Measurements from ENCODE around the gene PRSS53.

Gene PRSS53

GRCh38 chr16:31093132-31093703, 4.5 kb upstream of the PRSS53 start:
- DNase-seq (ENCODE audit: insufficient read length, low spot score) (no peak), FAIRE-seq (no peak)
- TF ChIP-seq POLR2A (IDR thresholded peaks at IDR 0.05; ENCODE audit: low read depth, low read length), result no peak

- DNase-seq (ENCODE audit: insufficient read length, low spot score) (no peak), FAIRE-seq (no peak)
- no peak for TF ChIP-seq POLR2A (IDR thresholded peaks at IDR 0.05; ENCODE audit: low read depth, low read length)
These were observed 3.6 kb upstream of the PRSS53 start for GRCh38 chr16:31092330-31092729.

DNA sequence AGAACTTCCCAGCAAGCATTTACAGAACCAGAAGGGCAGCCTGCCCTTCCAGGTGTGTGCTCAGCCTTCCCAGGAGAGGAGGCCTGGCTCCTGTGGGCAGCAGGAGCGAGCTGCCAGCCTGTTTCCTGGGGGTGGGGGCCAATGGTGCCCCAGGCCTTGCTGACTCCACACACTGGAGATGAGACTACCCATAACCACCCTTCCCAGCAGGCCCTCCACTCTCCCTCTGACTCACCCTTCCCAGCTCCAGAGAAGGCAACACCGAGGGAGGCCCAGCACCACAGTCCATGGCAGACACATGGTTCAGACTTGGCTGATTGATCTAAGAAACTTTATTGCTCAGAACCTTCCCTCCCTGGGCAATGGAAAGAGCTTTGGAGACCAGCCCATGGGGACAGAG, 1.8 kb upstream of the PRSS53 start:
- FAIRE-seq (no peak), DNase-seq (ENCODE audit: insufficient read length, low spot score) (no peak)
- TF ChIP-seq POLR2A (IDR thresholded peaks at IDR 0.05; ENCODE audit: low read depth, low read length), result no peak

GRCh38 chr16:31089199-31089598, 456 bp upstream of the PRSS53 start:
- FAIRE-seq (no peak), DNase-seq (ENCODE audit: insufficient read length, low spot score) (no peak)
- TF ChIP-seq POLR2A (IDR thresholded peaks at IDR 0.05; ENCODE audit: low read depth, low read length), result no peak

DNA sequence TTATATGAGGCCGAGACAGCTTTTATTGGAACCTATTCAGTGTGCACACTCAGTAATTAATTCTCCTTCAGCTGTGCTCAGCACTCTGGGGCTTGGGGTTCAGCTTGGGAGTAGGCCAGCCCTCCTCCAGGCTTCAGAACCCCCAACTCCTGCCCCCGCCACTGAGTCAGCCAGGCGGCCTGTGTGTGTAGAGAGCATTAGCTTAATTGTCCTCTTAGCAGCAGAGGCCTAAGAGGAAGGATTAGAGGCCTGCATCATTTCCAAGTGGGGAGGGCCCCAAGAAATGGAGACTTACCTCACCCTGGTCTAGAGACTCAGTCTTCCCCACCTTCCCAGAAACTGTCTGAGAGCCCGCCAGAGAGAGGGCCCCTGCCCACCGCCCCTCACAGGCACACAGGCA, 772 bp downstream of the PRSS53 start:
- DNase-seq (ENCODE audit: insufficient read length, low spot score) (no peak), FAIRE-seq (no peak)
- no peak for TF ChIP-seq POLR2A (IDR thresholded peaks at IDR 0.05; ENCODE audit: low read depth, low read length)

DNA sequence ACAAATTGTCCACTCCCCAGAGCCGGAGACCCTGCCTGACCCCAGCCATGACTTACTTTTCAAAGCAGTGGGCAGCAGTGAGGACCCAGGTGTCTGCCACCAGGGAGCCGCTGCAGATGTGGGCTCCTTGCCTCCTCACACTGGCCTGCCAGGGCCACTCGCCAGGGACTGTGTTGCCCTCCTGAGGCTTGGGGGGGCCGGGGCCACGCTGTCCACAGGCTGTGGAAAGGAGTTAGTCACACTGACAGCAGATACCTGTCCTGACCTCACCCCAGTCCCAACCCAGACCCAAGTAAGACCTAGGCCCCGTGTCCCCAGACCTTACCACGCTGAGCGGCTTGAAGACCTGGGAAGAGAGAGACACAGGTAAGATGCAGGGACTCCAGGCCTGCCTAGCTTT, 1.3 kb downstream of the PRSS53 start:
- TF ChIP-seq POLR2A (IDR thresholded peaks at IDR 0.05; ENCODE audit: low read depth, low read length), result no peak
- no peak for DNase-seq (ENCODE audit: insufficient read length, low spot score)
- no peak for FAIRE-seq

DNA sequence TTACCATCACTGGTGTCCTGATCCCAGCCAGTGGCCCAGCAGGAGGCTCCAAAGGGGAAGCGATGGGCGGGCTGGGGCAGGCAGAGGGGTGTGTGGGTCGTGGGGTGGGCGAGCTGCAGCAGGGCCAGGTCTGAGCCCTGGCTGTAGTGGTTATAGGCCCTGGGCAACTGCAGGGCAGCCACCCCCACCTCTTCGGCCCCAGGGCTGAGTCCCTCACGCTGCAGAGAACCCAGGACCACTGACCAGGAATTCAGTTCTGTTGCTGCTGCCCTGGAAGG, 2.2 kb downstream of the PRSS53 start:
- FAIRE-seq, result no peak
- no peak for TF ChIP-seq POLR2A (IDR thresholded peaks at IDR 0.05; ENCODE audit: low read depth, low read length)

DNA sequence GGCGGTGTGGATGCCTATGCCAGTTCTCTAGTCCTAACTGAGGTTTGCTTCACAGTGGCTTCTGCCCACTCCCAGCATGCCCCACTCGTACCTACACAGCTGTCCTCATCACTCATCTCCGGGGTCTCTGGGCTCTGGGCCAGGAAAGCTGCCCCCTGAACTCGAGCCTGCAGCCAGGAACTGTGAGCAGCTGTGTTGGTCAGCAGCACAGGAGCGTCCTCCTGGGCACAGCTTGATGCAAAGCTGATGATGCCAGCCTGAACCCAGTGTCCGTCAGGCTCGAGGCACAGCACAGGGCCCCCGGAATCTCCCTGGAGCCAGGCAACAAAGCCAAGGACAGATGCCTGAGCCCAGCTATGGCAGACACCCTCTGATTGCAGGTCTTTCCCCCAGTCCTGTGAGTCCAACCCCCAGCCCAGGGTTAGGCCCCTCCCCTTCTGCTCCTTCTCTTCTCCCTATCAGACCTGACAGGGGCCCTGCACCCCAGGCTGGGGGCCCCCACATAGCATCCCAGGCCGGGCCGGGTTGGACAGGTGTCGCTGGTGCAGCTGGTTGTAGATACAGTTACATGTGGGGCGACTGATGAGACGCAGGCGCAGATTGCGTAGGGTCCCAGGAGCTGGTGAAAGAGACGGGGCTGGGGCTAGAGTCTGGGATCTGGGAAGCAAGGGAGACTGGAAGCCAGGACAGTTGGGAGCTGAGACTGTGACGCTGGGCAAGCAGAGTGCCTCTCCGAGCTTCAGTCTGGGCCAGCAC, 2.7 kb downstream of the PRSS53 start:
- no peak for DNase-seq (ENCODE audit: insufficient read length, low spot score)
- TF ChIP-seq POLR2A (IDR thresholded peaks at IDR 0.05; ENCODE audit: low read depth, low read length), result no peak
- no peak for FAIRE-seq

More for the DNA sequence above, 2.2 kb downstream of the PRSS53 start:
- DNase-seq (ENCODE audit: insufficient read length, low spot score), result no peak

GRCh38 chr16:31085411-31085810, 3.3 kb downstream of the PRSS53 start:
- no peak for TF ChIP-seq POLR2A (IDR thresholded peaks at IDR 0.05; ENCODE audit: low read depth, low read length)
- FAIRE-seq, result no peak
- no peak for DNase-seq (ENCODE audit: insufficient read length, low spot score)

- no peak for TF ChIP-seq POLR2A (IDR thresholded peaks at IDR 0.05; ENCODE audit: low read depth, low read length)
- DNase-seq (ENCODE audit: insufficient read length, low spot score) (no peak), FAIRE-seq (no peak)
These were observed 4.0 kb downstream of the PRSS53 start for GRCh38 chr16:31084584-31085302.

DNA sequence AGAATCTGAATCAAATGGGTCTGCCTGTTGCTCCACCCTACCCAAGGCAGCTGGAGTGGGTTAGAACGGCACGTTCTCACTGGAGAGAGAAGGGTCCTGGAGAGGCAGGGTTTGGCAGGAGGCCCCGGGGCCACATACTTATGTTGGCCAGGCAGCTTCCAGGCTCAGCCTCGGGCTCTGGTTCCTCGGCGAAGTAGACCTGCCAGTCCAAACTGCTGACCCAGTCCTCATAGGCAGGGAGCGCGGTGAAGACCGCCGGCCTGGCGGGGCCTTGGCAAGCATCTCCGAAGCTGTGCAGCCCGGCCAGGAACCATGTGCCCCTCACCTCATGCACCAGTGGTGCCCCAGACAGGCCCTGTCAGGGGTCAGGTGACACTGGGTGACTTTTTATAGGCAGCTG, 4.8 kb downstream of the PRSS53 start:
- no peak for TF ChIP-seq POLR2A (IDR thresholded peaks at IDR 0.05; ENCODE audit: low read depth, low read length)
- FAIRE-seq (no peak), DNase-seq (ENCODE audit: insufficient read length, low spot score) (no peak)

- DNase-seq (ENCODE audit: insufficient read length, low spot score) (no peak), FAIRE-seq (no peak)
- no peak for TF ChIP-seq POLR2A (IDR thresholded peaks at IDR 0.05; ENCODE audit: low read depth, low read length)
These were observed 5.2 kb downstream of the PRSS53 start for GRCh38 chr16:31083556-31083955.

GRCh38 chr16:31083081-31083480, 5.7 kb downstream of the PRSS53 start:
- FAIRE-seq (no peak), DNase-seq (ENCODE audit: insufficient read length, low spot score) (no peak)
- no peak for TF ChIP-seq POLR2A (IDR thresholded peaks at IDR 0.05; ENCODE audit: low read depth, low read length)

GRCh38 chr16:31082368-31083045, 6.2 kb downstream of the PRSS53 start:
- TF ChIP-seq POLR2A (IDR thresholded peaks at IDR 0.05; ENCODE audit: low read depth, low read length), result no peak
- DNase-seq (ENCODE audit: insufficient read length, low spot score) (no peak), FAIRE-seq (no peak)

All from H54 (cell line).